ENCODE results near the gene KREMEN1. TPM values are rescaled to one million over a fixed set of nuclear protein-coding genes. Genes with fewer than 3 reads are reported as not detected.

Gene KREMEN1
- total RNA-seq, 1 donor from 2014 or later, result 5.8 TPM

- H3K36me3 ChIP-seq (ENCODE audit: control insufficient read depth, insufficient read depth, low read length), result no peaks in the 10 kb centered on the region
- no peak for TF ChIP-seq CTCF (IDR thresholded peaks at IDR 0.05; ENCODE audit: insufficient read depth, low read length, severe bottlenecking)
- DNase-seq (ENCODE audit: low read depth) (no peak), FAIRE-seq (no peak)
- no peak overlapping the region for H3K4me3 ChIP-seq (ENCODE audit: low read depth, low read length)
- H3K27me3 ChIP-seq (ENCODE audit: control insufficient read depth, insufficient read depth, low read length), result no peaks in the 10 kb centered on the region
These were observed 127.0 kb downstream of the KREMEN1 start for GRCh38 chr22:29199702-29200400.

- no peak overlapping the region for H3K4me3 ChIP-seq (ENCODE audit: low read depth, low read length)
- no peak for DNase-seq (ENCODE audit: low read depth)
- H3K36me3 ChIP-seq (ENCODE audit: control insufficient read depth, insufficient read depth, low read length), result no peaks in the 10 kb centered on the region
- no peaks in the 10 kb centered on the region for H3K27me3 ChIP-seq (ENCODE audit: control insufficient read depth, insufficient read depth, low read length)
- TF ChIP-seq CTCF (IDR thresholded peaks at IDR 0.05; ENCODE audit: insufficient read depth, low read length, severe bottlenecking), result no peak
- no peak for FAIRE-seq
These were observed 128.1 kb downstream of the KREMEN1 start for GRCh38 chr22:29200901-29201300.

- H3K4me3 ChIP-seq (ENCODE audit: low read depth, low read length), result no peak overlapping the region
- FAIRE-seq (no peak), DNase-seq (ENCODE audit: low read depth) (no peak)
- H3K36me3 ChIP-seq (ENCODE audit: control insufficient read depth, insufficient read depth, low read length), result no peaks in the 10 kb centered on the region
- H3K27me3 ChIP-seq (ENCODE audit: control insufficient read depth, insufficient read depth, low read length), result peaks cover 5% of the 10 kb centered on the region
- TF ChIP-seq CTCF (IDR thresholded peaks at IDR 0.05; ENCODE audit: insufficient read depth, low read length, severe bottlenecking), result no peak
These were observed 128.9 kb downstream of the KREMEN1 start for GRCh38 chr22:29201782-29202181.

GRCh38 chr22:29202212-29203192 lies 129.7 kb downstream of the KREMEN1 start:
- no peaks in the 10 kb centered on the region for H3K36me3 ChIP-seq (ENCODE audit: control insufficient read depth, insufficient read depth, low read length)
- H3K4me3 ChIP-seq (ENCODE audit: low read depth, low read length), result no peak overlapping the region
- TF ChIP-seq CTCF (IDR thresholded peaks at IDR 0.05; ENCODE audit: insufficient read depth, low read length, severe bottlenecking), result peak; percentile 46
- FAIRE-seq, result peak; percentile 50
- peak; percentile 24 for DNase-seq (ENCODE audit: low read depth)
- H3K27me3 ChIP-seq (ENCODE audit: control insufficient read depth, insufficient read depth, low read length), result peaks cover 8% of the 10 kb centered on the region

- Histone ChIP-seq H3K4me3 (ENCODE audit: low read depth, low read length) (no peak overlapping the region), H3K36me3 (ENCODE audit: control insufficient read depth, insufficient read depth, low read length) (no peaks in the 10 kb centered on the region), H3K27me3 (ENCODE audit: control insufficient read depth, insufficient read depth, low read length) (peaks cover 18% of the 10 kb centered on the region)
- FAIRE-seq, result no peak
- no peak for DNase-seq (ENCODE audit: low read depth)
- TF ChIP-seq CTCF (IDR thresholded peaks at IDR 0.05; ENCODE audit: insufficient read depth, low read length, severe bottlenecking), result no peak
These were observed 130.9 kb downstream of the KREMEN1 start for GRCh38 chr22:29203488-29204454.

Data from bronchial epithelial cell (primary cell).